ENCODE results near the gene EXOC6B.

- no peak for TF ChIP-seq POLR2A (IDR thresholded peaks at IDR 0.05)
- no peak for TF ChIP-seq CTCF (IDR thresholded peaks at IDR 0.05)
- no peak for TF ChIP-seq EP300 (IDR thresholded peaks at IDR 0.05)
- no peak for TF ChIP-seq POLR2AphosphoS5 (IDR thresholded peaks at IDR 0.05)
Measured at GRCh38 chr2:72779495-72779894, 46.3 kb downstream of the EXOC6B start.

Data from suprapubic skin (tissue), 4 donors.